ENCODE data around the gene UBXN1. TPM values are rescaled to one million over a fixed set of nuclear protein-coding genes. Genes with fewer than 3 reads are reported as not detected.

The UBXN1 gene
- total RNA-seq, 4 donors from 2014 or later, result 192 to 277 (median 234) TPM

GRCh38 chr11:62726915-62727164 is 48.0 kb upstream of the UBXN1 start:
- no peak for DNase-seq (ENCODE audit: extremely low spot score)
- peak overlapping the region; percentile 85 to 94 (median 90) for H3K4me3 ChIP-seq
- peaks cover 19 to 42% (median 30%) of the 10 kb centered on the region in 4 donors for H3K36me3 ChIP-seq
- intact Hi-C loops (cut with DNase I), result no loop called here
- peaks cover 46 to 72% (median 66%) of the 10 kb centered on the region in 4 donors for H3K4me1 ChIP-seq
- no CpG with 5 or more reads among the region's 37 CpGs for WGBS
- H3K9me3 ChIP-seq, result no peaks in the 10 kb centered on the region
- TF ChIP-seq POLR2AphosphoS5 (IDR thresholded peaks at IDR 0.05), result no peak
- no peak for TF ChIP-seq POLR2A (IDR thresholded peaks at IDR 0.05; ENCODE audit: low read depth)
- no peak for TF ChIP-seq EP300 (IDR thresholded peaks at IDR 0.05)
- no peak for TF ChIP-seq CTCF (IDR thresholded peaks at IDR 0.05)
- peak overlapping the region; percentile 89 to 97 (median 94) for H3K27ac ChIP-seq (replicated peaks in 1 of 4)
- H3K27me3 ChIP-seq, result no peaks in the 10 kb centered on the region

- WGBS, result 0% methylated on average over 10 of the region's 51 CpGs
- DNase-seq (ENCODE audit: extremely low spot score), result no peak
- H3K4me1 ChIP-seq, result peaks cover 46 to 68% (median 61%) of the 10 kb centered on the region in 4 donors
- no peaks in the 10 kb centered on the region for H3K27me3 ChIP-seq
- H3K36me3 ChIP-seq, result peaks cover 24 to 43% (median 35%) of the 10 kb centered on the region in 4 donors
- peak overlapping the region; percentile 85 to 94 (median 90) for H3K4me3 ChIP-seq
- H3K9me3 ChIP-seq, result no peaks in the 10 kb centered on the region
- intact Hi-C loops (cut with DNase I), result no loop called here
- TF ChIP-seq POLR2AphosphoS5 (IDR thresholded peaks at IDR 0.05) (no peak), POLR2A (IDR thresholded peaks at IDR 0.05; ENCODE audit: low read depth) (no peak), CTCF (IDR thresholded peaks at IDR 0.05) (no peak), EP300 (IDR thresholded peaks at IDR 0.05) (no peak)
- peak overlapping the region; percentile 89 to 97 (median 94) for H3K27ac ChIP-seq (replicated peaks in 1 of 4)
Measured at GRCh38 chr11:62726156-62726914, 47.5 kb upstream of the UBXN1 start.

GRCh38 chr11:62725646-62726045 is 46.8 kb upstream of the UBXN1 start:
- Histone ChIP-seq H3K9me3 (no peaks in the 10 kb centered on the region), H3K27me3 (no peaks in the 10 kb centered on the region), H3K4me3 (peak overlapping the region; percentile 85 to 94 (median 90)), H3K27ac (replicated peaks in 1 of 4) (peak overlapping the region; percentile 89 to 97 (median 94)), H3K36me3 (peaks cover 31 to 43% (median 35%) of the 10 kb centered on the region in 4 donors), H3K4me1 (peaks cover 40 to 61% (median 54%) of the 10 kb centered on the region in 4 donors)
- intact Hi-C loops (cut with DNase I), result no loop called here
- WGBS, result 1% methylated on average over 7 of the region's 7 CpGs
- TF ChIP-seq CTCF (IDR thresholded peaks at IDR 0.05), result no peak
- no peak for TF ChIP-seq POLR2A (IDR thresholded peaks at IDR 0.05; ENCODE audit: low read depth)
- TF ChIP-seq POLR2AphosphoS5 (IDR thresholded peaks at IDR 0.05), result no peak
- TF ChIP-seq EP300 (IDR thresholded peaks at IDR 0.05), result no peak
- DNase-seq (ENCODE audit: extremely low spot score), result no peak

- Histone ChIP-seq H3K9me3 (no peaks in the 10 kb centered on the region), H3K27ac (replicated peaks in 1 of 4) (peak overlapping the region in 2 of 4 donors; percentile 1 to 89), H3K27me3 (no peaks in the 10 kb centered on the region), H3K36me3 (peaks cover 46 to 50% (median 48%) of the 10 kb centered on the region in 4 donors), H3K4me3 (peak overlapping the region; percentile 27 to 94 (median 90)), H3K4me1 (peaks cover 26 to 52% (median 43%) of the 10 kb centered on the region in 4 donors)
- DNase-seq (ENCODE audit: extremely low spot score), result no peak
- intact Hi-C loops (cut with DNase I), result no loop called here
- TF ChIP-seq CTCF (IDR thresholded peaks at IDR 0.05) (no peak), EP300 (IDR thresholded peaks at IDR 0.05) (no peak), POLR2AphosphoS5 (IDR thresholded peaks at IDR 0.05) (no peak), POLR2A (IDR thresholded peaks at IDR 0.05; ENCODE audit: low read depth) (no peak)
- WGBS, result 25% methylated on average over 8 of the region's 8 CpGs
Measured at GRCh38 chr11:62724171-62724570, 45.3 kb upstream of the UBXN1 start.
